Keratinocyte (primary cell): ENCODE measurements around the gene CLDND1. TPM values are rescaled to one million over a fixed set of nuclear protein-coding genes. Genes with fewer than 3 reads are reported as not detected.

ENCODE experiments used
- DNase-seq: peaks from one replicate; pipeline ENCODE4 v3.0.0-alpha.2; 2011; ENCODE audit warnings: low read depth, missing footprints, low spot score
- FAIRE-seq: peaks from 2 replicates; lab custom pipeline; 2011; peaks lifted over from hg19 to GRCh38; lab: Jason Lieb, UNC
- H2AFZ ChIP-seq: 2 replicates; pipeline ENCODE4 v1.6.0; 2012; ENCODE audit warnings: low read length, control low read depth, inconsistent platforms; ENCODE audit not compliant: control insufficient read depth
- H3K27ac ChIP-seq: 2 replicates; pipeline ENCODE4 v1.5.1; 2011; ENCODE audit warnings: low read length; ENCODE audit not compliant: control insufficient read depth, insufficient read depth
- H3K27me3 ChIP-seq: 3 replicates; pipeline ENCODE4 v1.6.0; 2011; ENCODE audit warnings: low read length; ENCODE audit not compliant: control insufficient read depth, insufficient read depth; ENCODE audit errors: extremely low read depth
- H3K36me3 ChIP-seq, 2 experiments: 2 replicates in 1 of 2; 3 replicates in 1 of 2; pipeline ENCODE4 v1.5.1; 2011; ENCODE audit warnings: low read length in 2 of 2, mild to moderate bottlenecking in 1 of 2; ENCODE audit not compliant: control insufficient read depth in 2 of 2, insufficient read depth in 2 of 2; ENCODE audit errors: extremely low read depth in 1 of 2
- H3K4me1 ChIP-seq: 3 replicates; pipeline ENCODE4 v1.5.1; 2011; ENCODE audit warnings: low read length; ENCODE audit not compliant: control insufficient read depth, insufficient read depth; ENCODE audit errors: extremely low read depth
- H3K4me2 ChIP-seq: 3 replicates; pipeline ENCODE4 v1.6.0; 2011; ENCODE audit warnings: low read depth, low read length; ENCODE audit not compliant: control insufficient read depth, insufficient read depth; ENCODE audit errors: extremely low read depth
- H3K4me3 ChIP-seq, 3 experiments: fragments of 200-600 bp in 1 of 3; sonication (generic) in 1 of 3; 2 replicates in 2 of 3; 3 replicates in 1 of 3; pipeline ENCODE4 v1.5.1; 2011 to 2016; ENCODE audit warnings: low read length in 3 of 3, mild to moderate bottlenecking in 3 of 3, control low read depth in 2 of 3, inconsistent platforms in 1 of 3, low read depth in 1 of 3, mixed read lengths in 1 of 3, mixed run types in 1 of 3, moderate library complexity in 1 of 3; ENCODE audit not compliant: control insufficient read depth in 2 of 3, insufficient read depth in 2 of 3; ENCODE audit errors: extremely low read depth in 1 of 3
- H3K79me2 ChIP-seq: 2 replicates; pipeline ENCODE4 v1.6.0; 2012; ENCODE audit warnings: low read length; ENCODE audit not compliant: control insufficient read depth, insufficient read depth
- H3K9ac ChIP-seq: 3 replicates; pipeline ENCODE4 v1.6.0; 2011; ENCODE audit warnings: low read length; ENCODE audit not compliant: control insufficient read depth, insufficient read depth; ENCODE audit errors: extremely low read depth
- H3K9me1 ChIP-seq: 3 replicates; pipeline ENCODE4 v1.6.0; 2011; ENCODE audit warnings: low read length; ENCODE audit not compliant: control insufficient read depth, insufficient read depth; ENCODE audit errors: extremely low read depth
- H3K9me3 ChIP-seq: 2 replicates; pipeline ENCODE4 v1.5.1; 2012; ENCODE audit warnings: low read depth, low read length; ENCODE audit not compliant: control insufficient read depth
- H4K20me1 ChIP-seq: 3 replicates; pipeline ENCODE4 v1.6.0; 2011; ENCODE audit warnings: low read length; ENCODE audit not compliant: control insufficient read depth, insufficient read depth; ENCODE audit errors: extremely low read depth
- CTCF ChIP-seq, 3 experiments: IDR thresholded peaks in 1 of 3; conservative IDR thresholded peaks in 1 of 3; optimal IDR thresholded peaks in 1 of 3; 2 replicates in 2 of 3; 3 replicates in 1 of 3; pipeline versions ENCODE3 to v1.5.1; 2011; ENCODE audit warnings: low read length in 3 of 3, mild to moderate bottlenecking in 3 of 3, moderate library complexity in 2 of 3, control low read depth in 1 of 3, inconsistent platforms in 1 of 3; ENCODE audit not compliant: insufficient read depth in 2 of 3; ENCODE audit errors: extremely low read depth in 1 of 3
- EZH2 ChIP-seq: IDR thresholded peaks from one replicate; pipeline ENCODE4 v1.6.1; 2012; ENCODE audit warnings: inconsistent platforms, mild to moderate bottlenecking, low read length, moderate library complexity
- dilution Hi-C: fragments of 300-500 bp; cut with MboI; formaldehyde crosslinking; loops from one replicate; pipeline ENCODE4 v1.7.0; 2020; ENCODE audit warnings: low sequenced_read_pairs; ENCODE audit not compliant: extremely low pct_ligation_motif_present
- polyA plus RNA-seq, 5 experiments: library from polyadenylated mRNA; depleted of rRNA in 3 of 5; stranded (reverse) in 3 of 5; stranded (forward) in 1 of 5; unstranded in 1 of 5; fragments of >200 nt; gene quantifications; 1 replicate in 1 of 5; 2 replicates in 3 of 5; 3 replicates in 1 of 5; pipeline versions ENCODE4 v1.2.1 to v1.2.3, GENCODE V29; 2011 to 2012; ENCODE audit warnings: missing spikeins in 2 of 5, low read depth in 1 of 5, low replicate concordance in 1 of 5

CLDND1 gene
- polyA plus RNA-seq, 1 donor (not counting 4 experiments of a cell fraction or from before 2014, with no cell fraction given), result 137 TPM

GRCh38 chr3:98565237-98565643, 42.5 kb upstream of the CLDND1 start:
- Histone ChIP-seq H3K9me1 (no peaks in the 10 kb centered on the region), H3K4me1 (peaks cover 21% of the 10 kb centered on the region), H3K27me3 (no peaks in the 10 kb centered on the region), H3K79me2 (no peaks in the 10 kb centered on the region), H3K9me3 (no peaks in the 10 kb centered on the region), H3K9ac (no peak overlapping the region), H3K4me3 (no peak overlapping the region), H2AFZ (peak overlapping the region; percentile 6), H3K27ac (no peak overlapping the region), H3K36me3 (no peaks in the 10 kb centered on the region), H4K20me1 (no peaks in the 10 kb centered on the region), H3K4me2 (no peak overlapping the region)
- DNase-seq, result no peak
- FAIRE-seq, result no peak
- TF ChIP-seq CTCF (optimal IDR thresholded peaks at IDR 0.05 in 1 of 3, IDR thresholded peaks at IDR 0.05 in 1 of 3, conservative IDR thresholded peaks at IDR 0.05 in 1 of 3; ENCODE audit: extremely low read depth in 1 of 3, insufficient read depth in 2 of 3, low read length in 3 of 3), result no peak
- TF ChIP-seq EZH2, result no peak
- dilution Hi-C loops, result no loop called here

- DNase-seq (no peak), FAIRE-seq (no peak)
- no peaks in the 10 kb centered on the region for H3K36me3 ChIP-seq
- H3K79me2 ChIP-seq, result no peaks in the 10 kb centered on the region
- H3K4me3 ChIP-seq, result no peak overlapping the region
- no peaks in the 10 kb centered on the region for H3K27me3 ChIP-seq
- H3K9ac ChIP-seq, result no peak overlapping the region
- H3K27ac ChIP-seq, result no peak overlapping the region
- no peaks in the 10 kb centered on the region for H4K20me1 ChIP-seq
- dilution Hi-C loops, result no loop called here
- no peak overlapping the region for H3K4me2 ChIP-seq
- no peaks in the 10 kb centered on the region for H3K9me3 ChIP-seq
- peaks cover 21% of the 10 kb centered on the region for H3K4me1 ChIP-seq
- H3K9me1 ChIP-seq, result no peaks in the 10 kb centered on the region
- no peak overlapping the region for H2AFZ ChIP-seq
- TF ChIP-seq CTCF (optimal IDR thresholded peaks at IDR 0.05 in 1 of 3, IDR thresholded peaks at IDR 0.05 in 1 of 3, conservative IDR thresholded peaks at IDR 0.05 in 1 of 3; ENCODE audit: extremely low read depth in 1 of 3, insufficient read depth in 2 of 3, low read length in 3 of 3) (no peak), EZH2 (no peak)
Observed at GRCh38 chr3:98564282-98565005, 41.7 kb upstream of the CLDND1 start.
